HepG2 (cell line): ENCODE data around the gene MUSK. TPM values are rescaled to one million over a fixed set of nuclear protein-coding genes. Genes with fewer than 3 reads are reported as not detected.

ENCODE experiments used
- ATAC-seq: fragments of 200-7000 bp; cut with Tn5 transposase; 3 replicates; pipeline ENCODE4 v1.9.1; 2020; ENCODE audit warnings: mild to moderate bottlenecking, moderate library complexity
- BruUV-seq: library from RNA; stranded (reverse); fragments of 400-500 nt; replicated peaks from 2 replicates; lab custom pipeline; 2021; lab: Mats Ljungman, UMichigan
- CTCF ChIA-PET: fragments of 300-600 bp; formaldehyde crosslinking; extraction: SDS; loops from one replicate; lab custom pipeline; 2021; ENCODE audit warnings: low total read pairs, inconsistent platforms, low intra/inter-chr PET ratio; lab: Yijun Ruan, JAX
- POLR2A ChIA-PET: fragments of 350-600 bp; sonication (Branson Sonifier 250); formaldehyde crosslinking; loops from one replicate; lab custom pipeline; 2020; ENCODE audit warnings: antibody characterized with exemption, inconsistent platforms; lab: Yijun Ruan, JAX
- DNase-seq: peaks from one replicate; pipeline ENCODE4 v3.0.0-alpha.2; 2015; ENCODE audit warnings: low spot score
- FAIRE-seq: peaks from 3 replicates; lab custom pipeline; 2011; peaks lifted over from hg19 to GRCh38; lab: Jason Lieb, UNC
- H2AFZ ChIP-seq: one replicate; pipeline ENCODE4 v1.6.1; 2011; ENCODE audit warnings: low read length, inconsistent platforms
- H3K27ac ChIP-seq: fragments of 300-600 bp; 3 replicates; pipeline ENCODE4 v1.8.0; 2011; ENCODE audit warnings: mixed run types, mild to moderate bottlenecking, mixed read lengths, low read length, inconsistent platforms; ENCODE audit not compliant: insufficient read depth; ENCODE audit errors: extremely low read length
- H3K27me3 ChIP-seq, 2 experiments: fragments of 200-600 bp in 1 of 2; 2 replicates in 1 of 2; 3 replicates in 1 of 2; pipeline versions ENCODE4 v1.6.0 to v1.8.0; 2011; ENCODE audit warnings: low read length in 2 of 2, mild to moderate bottlenecking in 2 of 2, moderate library complexity in 2 of 2, inconsistent platforms in 1 of 2; ENCODE audit not compliant: insufficient read depth in 2 of 2, control insufficient read depth in 1 of 2
- H3K36me3 ChIP-seq, 2 experiments: fragments of 200-600 bp in 1 of 2; replicated peaks in 1 of 2; 2 replicates in 1 of 2; 3 replicates in 1 of 2; pipeline versions ENCODE4 v1.5.1 to v1.8.0; 2011; ENCODE audit warnings: low read length in 2 of 2, inconsistent platforms in 1 of 2; ENCODE audit not compliant: insufficient read depth in 2 of 2, control insufficient read depth in 1 of 2
- H3K4me1 ChIP-seq: 2 replicates; pipeline ENCODE4 v1.5.1; 2012; ENCODE audit warnings: low read length, inconsistent platforms; ENCODE audit not compliant: insufficient read depth
- H3K4me2 ChIP-seq: 2 replicates; pipeline ENCODE4 v1.6.0; 2011; ENCODE audit warnings: low read depth, low read length, inconsistent platforms
- H3K4me3 ChIP-seq, 3 experiments: fragments of 200-600 bp in 1 of 3; sonication (generic), shearing (Covaris generic) in 1 of 3; replicated peaks in 1 of 3; 2 replicates each; pipeline ENCODE4 v1.5.1; 2011 to 2016; ENCODE audit warnings: low read length in 3 of 3, inconsistent platforms in 2 of 3, low read depth in 2 of 3, mild to moderate bottlenecking in 2 of 3, control low read depth in 1 of 3, mixed read lengths in 1 of 3; ENCODE audit not compliant: insufficient read depth in 1 of 3
- H3K79me2 ChIP-seq: one replicate; pipeline ENCODE4 v1.6.1; 2011; ENCODE audit warnings: low read length, inconsistent platforms; ENCODE audit not compliant: insufficient read depth
- H3K9ac ChIP-seq: 2 replicates; pipeline ENCODE4 v1.6.0; 2011; ENCODE audit warnings: mild to moderate bottlenecking, low read depth, low read length, inconsistent platforms; ENCODE audit not compliant: insufficient read depth
- H3K9me3 ChIP-seq: 2 replicates; pipeline ENCODE4 v1.5.1; 2012; ENCODE audit warnings: mild to moderate bottlenecking, low read length
- H4K20me1 ChIP-seq: 2 replicates; pipeline ENCODE4 v1.6.0; 2011; ENCODE audit warnings: inconsistent platforms, mild to moderate bottlenecking, low read length, moderate library complexity; ENCODE audit not compliant: insufficient read depth
- CBFB ChIP-seq: sonication (generic); formaldehyde crosslinking; IDR thresholded peaks from 2 replicates; pipeline ENCODE4 v1.4.0; 2020; ENCODE audit warnings: missing genetic modification reagents
- CCAR2 ChIP-seq: fragments of 200-400 bp; formaldehyde crosslinking; optimal IDR thresholded peaks from 2 replicates; pipeline ENCODE3; 2018; ENCODE audit warnings: low read depth, mild to moderate bottlenecking, low read length, moderate library complexity
- CCDC6 ChIP-seq: sonication (generic); formaldehyde crosslinking; IDR thresholded peaks from 2 replicates; pipeline ENCODE4 v1.8.1; 2022; ENCODE audit warnings: mild to moderate bottlenecking, missing genetic modification reagents, moderate library complexity
- CHCHD3 ChIP-seq: sonication (generic); formaldehyde crosslinking; IDR thresholded peaks from 2 replicates; pipeline ENCODE4 v1.8.0; 2022; ENCODE audit warnings: mild to moderate bottlenecking, missing genetic modification reagents, moderate library complexity
- CREBL2 ChIP-seq: sonication (generic); formaldehyde crosslinking; IDR thresholded peaks from 2 replicates; pipeline ENCODE4 v1.8.1; 2023; ENCODE audit warnings: missing genetic modification reagents, mild to moderate bottlenecking, borderline replicate concordance
- GATA4 ChIP-seq: sonication (generic); IDR thresholded peaks from 2 replicates; pipeline ENCODE4 v1.6.1; 2016; ENCODE audit warnings: antibody characterized with exemption, low read depth, borderline replicate concordance
- HMG20B ChIP-seq: conservative IDR thresholded peaks from 2 replicates; pipeline ENCODE4 v1.6.1; 2016; ENCODE audit warnings: missing genetic modification reagents, missing compliant biosample characterization
- MTA1 ChIP-seq: sonication (generic); formaldehyde crosslinking; IDR thresholded peaks from 2 replicates; pipeline ENCODE4 v1.4.0; 2020; ENCODE audit warnings: missing genetic modification reagents, mild to moderate bottlenecking, borderline replicate concordance
- NFYB ChIP-seq: sonication (generic); formaldehyde crosslinking; IDR thresholded peaks from 2 replicates; pipeline ENCODE4 v1.4.0; 2020; ENCODE audit warnings: missing genetic modification reagents
- NPAS2 ChIP-seq: sonication (generic); formaldehyde crosslinking; IDR thresholded peaks from 2 replicates; pipeline ENCODE4 v1.8.0; 2022; ENCODE audit warnings: mild to moderate bottlenecking, missing genetic modification reagents, borderline replicate concordance
- NR1H2 ChIP-seq: sonication (generic); formaldehyde crosslinking; IDR thresholded peaks from 2 replicates; pipeline ENCODE4 v1.8.1; 2022; ENCODE audit warnings: low read depth, missing genetic modification reagents, borderline replicate concordance
- RCOR2 ChIP-seq: IDR thresholded peaks from 2 replicates; pipeline ENCODE4 v1.6.1; 2016; ENCODE audit warnings: missing biosample characterization, missing genetic modification reagents
- SRSF4 ChIP-seq: fragments of 200-400 bp; formaldehyde crosslinking; IDR thresholded peaks from one replicate; pipeline ENCODE4 v1.6.1; 2018; ENCODE audit warnings: mild to moderate bottlenecking, low read depth, low read length, moderate library complexity; ENCODE audit not compliant: poor library complexity, severe bottlenecking
- TARDBP ChIP-seq: sonication (generic); formaldehyde crosslinking; IDR thresholded peaks from 2 replicates; pipeline ENCODE4 v1.8.0; 2022; ENCODE audit warnings: mild to moderate bottlenecking, missing genetic modification reagents
- TFAP4 ChIP-seq: sonication (generic); IDR thresholded peaks from 2 replicates; pipeline ENCODE4 v1.6.1; 2016; ENCODE audit warnings: low read depth, borderline replicate concordance
- U2AF2 ChIP-seq: fragments of 200-400 bp; formaldehyde crosslinking; IDR thresholded peaks from 2 replicates; pipeline ENCODE4 v1.6.1; 2017; ENCODE audit warnings: low read depth, mild to moderate bottlenecking, low read length
- ZNF124 ChIP-seq: sonication (generic); formaldehyde crosslinking; IDR thresholded peaks from 2 replicates; pipeline ENCODE4 v1.4.0; 2020; ENCODE audit warnings: missing genetic modification reagents
- ZNF335 ChIP-seq: sonication (generic); formaldehyde crosslinking; IDR thresholded peaks from 2 replicates; pipeline ENCODE4 v1.4.0; 2020; ENCODE audit warnings: missing genetic modification reagents
- ZNF441 ChIP-seq: sonication (generic); formaldehyde crosslinking; IDR thresholded peaks from 2 replicates; pipeline ENCODE4 v1.7.0; 2021; ENCODE audit warnings: missing genetic modification reagents, borderline replicate concordance
- ZNF547 ChIP-seq: sonication (generic); formaldehyde crosslinking; IDR thresholded peaks from 2 replicates; pipeline ENCODE4 v1.5.1; 2020; ENCODE audit warnings: mild to moderate bottlenecking, missing genetic modification reagents
- ZNF576 ChIP-seq: sonication (generic); formaldehyde crosslinking; IDR thresholded peaks from 2 replicates; pipeline ENCODE4 v1.4.0; 2020; ENCODE audit warnings: mild to moderate bottlenecking, missing genetic modification reagents
- ZNF775 ChIP-seq: sonication (generic); formaldehyde crosslinking; IDR thresholded peaks from 2 replicates; pipeline ENCODE4 v1.4.0; 2020; ENCODE audit warnings: missing genetic modification reagents, mild to moderate bottlenecking, moderate library complexity, borderline replicate concordance
- WGBS: methylation state at CpG from one replicate; pipeline ENCODE4 v1.1.6; 2017; ENCODE audit warnings: low lambda C conversion rate; 5-methylcytosine and 5-hydroxymethylcytosine counted together
- in situ Hi-C: cut with HindIII; loops from 2 replicates; pipeline ENCODE4 v1.10.0; 2017; ENCODE audit warnings: low pct_unique_long_range_greater_than_20kb; ENCODE audit not compliant: extremely low pct_ligation_motif_present
- intact Hi-C: fragments of 100-400 bp; cut with micrococcal nuclease; formaldehyde crosslinking; loops from one replicate; pipeline ENCODE4 v1.10.0; 2022; ENCODE audit not compliant: unreplicated experiment
- polyA plus RNA-seq, 8 experiments: library from polyadenylated mRNA; depleted of rRNA in 3 of 8; stranded (reverse) in 7 of 8; unstranded in 1 of 8; fragments of >200 nt; fragmentation: Illumina TruSeq in 4 of 8; extraction: Trizol in 4 of 8; gene quantifications; 2 replicates each; pipeline versions ENCODE4 v1.2.1 to v1.2.3, GENCODE V29; 2011 to 2016; ENCODE audit warnings: low read depth in 4 of 8, missing spikeins in 1 of 8, mixed read lengths in 1 of 8; ENCODE audit not compliant: insufficient read depth in 1 of 8
- total RNA-seq, 5 experiments: library from RNA; depleted of rRNA; stranded (reverse); fragments of >200 nt; fragmentation: Illumina TruSeq; extraction: Trizol; gene quantifications; 2 replicates each; pipeline ENCODE4 v1.2.3, GENCODE V29; 2016; ENCODE audit warnings: low read depth in 1 of 5

Gene MUSK
- total and polyA plus RNA-seq, 2 of the 13 experiments (the other 11 are each of a cell fraction or from before 2014, with no cell fraction given), result not detected

- no peak for TF ChIP-seq ZNF441 (CRISPR knock-in tag)
- TF ChIP-seq TARDBP, result no peak
- no peak for TF ChIP-seq ZNF547 (CRISPR knock-in tag)
- no peak for TF ChIP-seq TFAP4
- TF ChIP-seq MTA1 (CRISPR knock-in tag), result no peak
- TF ChIP-seq NPAS2 (CRISPR knock-in tag), result no peak
- no peak for TF ChIP-seq U2AF2
- TF ChIP-seq CREBL2 (CRISPR knock-in tag), result no peak
- TF ChIP-seq, all 625 proteins: peak for 0
Measured at GRCh38 chr9:110744715-110745384, 76.3 kb downstream of the MUSK start (continued).

GRCh38 chr9:110745676-110746075, 77.1 kb downstream of the MUSK start:
- 0% methylated on average over 1 of the region's 1 CpG for WGBS
- in situ Hi-C loops, result no loop called here
- Histone ChIP-seq H3K27me3 (no peaks in the 10 kb centered on the region), H3K4me3 (no peak overlapping the region), H3K9ac (no peak overlapping the region), H3K9me3 (no peaks in the 10 kb centered on the region), H3K27ac (no peak overlapping the region), H3K4me2 (no peak overlapping the region), H3K4me1 (no peaks in the 10 kb centered on the region), H2AFZ (no peak overlapping the region), H3K36me3 (no peaks in the 10 kb centered on the region), H3K79me2 (no peaks in the 10 kb centered on the region), H4K20me1 (no peaks in the 10 kb centered on the region)
- BruUV-seq, result no TSS peak
- TF ChIP-seq CBFB (CRISPR knock-in tag) (no peak), RCOR2 (no peak), ZNF576 (CRISPR knock-in tag) (no peak), ZNF335 (no peak), NFYB (CRISPR knock-in tag) (no peak), CCAR2 (no peak), ZNF124 (CRISPR knock-in tag) (no peak), NR1H2 (CRISPR knock-in tag) (no peak), HMG20B (no peak), SRSF4 (no peak), GATA4 (no peak), CHCHD3 (CRISPR knock-in tag) (no peak), CCDC6 (CRISPR knock-in tag) (no peak), ZNF775 (no peak)
- ChIA-PET CTCF (no interaction called here), POLR2A (no interaction called here)
- FAIRE-seq, result no peak
- ATAC-seq, result no peak
- no peak for DNase-seq
- intact Hi-C loops, result no loop called here
